GM12801 (cell line): ENCODE measurements around the gene NTSR1.

Source experiments
- CTCF ChIP-seq: IDR thresholded peaks from one replicate; pipeline ENCODE4 v1.5.1; 2011; ENCODE audit warnings: control low read depth; ENCODE audit not compliant: insufficient read length; ENCODE audit errors: extremely low read depth

The NTSR1 gene

GRCh38 chr20:62782893-62783278 is 74.2 kb downstream of the NTSR1 start:
- TF ChIP-seq CTCF, result no peak

GRCh38 chr20:62784497-62784896 is 75.9 kb downstream of the NTSR1 start:
- TF ChIP-seq CTCF, result no peak

- TF ChIP-seq CTCF, result no peak
These were observed 76.8 kb downstream of the NTSR1 start for GRCh38 chr20:62785393-62785792.

GRCh38 chr20:62786157-62786556 is 77.5 kb downstream of the NTSR1 start:
- TF ChIP-seq CTCF, result no peak

GRCh38 chr20:62787321-62787720 is 78.7 kb downstream of the NTSR1 start:
- TF ChIP-seq CTCF, result no peak

- TF ChIP-seq CTCF, result no peak
These were observed 79.2 kb downstream of the NTSR1 start for GRCh38 chr20:62787866-62788265.

GRCh38 chr20:62788607-62789006 is 80.0 kb downstream of the NTSR1 start:
- no peak for TF ChIP-seq CTCF

GRCh38 chr20:62790075-62790474 is 81.4 kb downstream of the NTSR1 start:
- TF ChIP-seq CTCF, result no peak
